ENCODE results near the gene LARP4B.

LARP4B gene

GRCh38 chr10:759898-760477, 171.5 kb downstream of the LARP4B start:
- DNase-seq: no peak
